ENCODE measurements around the gene SIN3B.

Gene SIN3B

GRCh38 chr19:16912780-16913179, 83.6 kb downstream of the SIN3B start:
- no peak for DNase-seq (ENCODE audit: low read depth)

GRCh38 chr19:16914421-16914820, 85.2 kb downstream of the SIN3B start:
- no peak for DNase-seq (ENCODE audit: low read depth)

- no peak for DNase-seq (ENCODE audit: low read depth)
Observed at GRCh38 chr19:16915135-16915534, 85.9 kb downstream of the SIN3B start.

GRCh38 chr19:16915734-16916133, 86.5 kb downstream of the SIN3B start:
- no peak for DNase-seq (ENCODE audit: low read depth)

GRCh38 chr19:16917401-16917800, 88.2 kb downstream of the SIN3B start:
- no peak for DNase-seq (ENCODE audit: low read depth)

GRCh38 chr19:16919496-16919895, 90.3 kb downstream of the SIN3B start:
- no peak for DNase-seq (ENCODE audit: low read depth)

- DNase-seq (ENCODE audit: low read depth), result no peak
Observed at GRCh38 chr19:16920816-16921529, 91.8 kb downstream of the SIN3B start.

- no peak for DNase-seq (ENCODE audit: low read depth)
Observed at GRCh38 chr19:16921766-16922591, 92.8 kb downstream of the SIN3B start.

- DNase-seq (ENCODE audit: low read depth), result no peak
Observed at GRCh38 chr19:16922592-16922934, 93.4 kb downstream of the SIN3B start.

- no peak for DNase-seq (ENCODE audit: low read depth)
Observed at GRCh38 chr19:16922949-16923348, 93.8 kb downstream of the SIN3B start.

- DNase-seq (ENCODE audit: low read depth), result no peak
Observed at GRCh38 chr19:16927883-16928282, 98.7 kb downstream of the SIN3B start.

GRCh38 chr19:16928351-16928750, 99.2 kb downstream of the SIN3B start:
- DNase-seq (ENCODE audit: low read depth), result no peak

GRCh38 chr19:16928916-16929315, 99.7 kb downstream of the SIN3B start:
- DNase-seq (ENCODE audit: low read depth), result no peak
